Hippocampal formation (tissue), 2 donors: ENCODE measurements around the gene BORCS5.

Source experiments
- DNase-seq, 2 donors: peaks; one replicate each; lab custom pipeline; 2025; lab: John Stamatoyannopoulos, UW

Gene BORCS5

GRCh38 chr12:12433203-12433731 lies 76.4 kb downstream of the BORCS5 start:
- DNase-seq: no peak

- DNase-seq: no peak
These were observed 80.0 kb downstream of the BORCS5 start for GRCh38 chr12:12436831-12437345.

GRCh38 chr12:12439636-12440035 lies 82.8 kb downstream of the BORCS5 start:
- DNase-seq: no peak

- no peak for DNase-seq
These were observed 84.0 kb downstream of the BORCS5 start for GRCh38 chr12:12440784-12441428.

- DNase-seq: no peak
These were observed 84.5 kb downstream of the BORCS5 start for GRCh38 chr12:12441429-12441807.

GRCh38 chr12:12441843-12442461 lies 85.1 kb downstream of the BORCS5 start:
- DNase-seq: no peak

- DNase-seq: no peak
These were observed 85.7 kb downstream of the BORCS5 start for GRCh38 chr12:12442548-12443071.

- DNase-seq: no peak
These were observed 86.6 kb downstream of the BORCS5 start for GRCh38 chr12:12443431-12443878.

- DNase-seq: no peak
These were observed 88.4 kb downstream of the BORCS5 start for GRCh38 chr12:12445165-12445881.

- DNase-seq: no peak
These were observed 89.0 kb downstream of the BORCS5 start for GRCh38 chr12:12445882-12446181.

- no peak for DNase-seq
These were observed 89.9 kb downstream of the BORCS5 start for GRCh38 chr12:12446786-12447185.

- no peak for DNase-seq
These were observed 90.4 kb downstream of the BORCS5 start for GRCh38 chr12:12447236-12447635.

- DNase-seq: no peak
These were observed 91.0 kb downstream of the BORCS5 start for GRCh38 chr12:12447837-12448236.

- no peak for DNase-seq
These were observed 92.7 kb downstream of the BORCS5 start for GRCh38 chr12:12449533-12450025.

GRCh38 chr12:12450043-12450471 lies 93.2 kb downstream of the BORCS5 start:
- no peak for DNase-seq

- no peak for DNase-seq
These were observed 94.2 kb downstream of the BORCS5 start for GRCh38 chr12:12451098-12451497.

GRCh38 chr12:12452326-12452902 lies 95.5 kb downstream of the BORCS5 start:
- DNase-seq: no peak

GRCh38 chr12:12453635-12454034 lies 96.8 kb downstream of the BORCS5 start:
- DNase-seq: no peak

GRCh38 chr12:12454315-12454714 lies 97.4 kb downstream of the BORCS5 start:
- DNase-seq: no peak

GRCh38 chr12:12456637-12457036 lies 99.8 kb downstream of the BORCS5 start:
- no peak for DNase-seq

GRCh38 chr12:12460935-12461922 lies 104.4 kb downstream of the BORCS5 start:
- no peak for DNase-seq
